HepG2 (cell line): Measurements from ENCODE around the gene PEX14. TPM values are rescaled to one million over a fixed set of nuclear protein-coding genes. Genes with fewer than 3 reads are reported as not detected.
A peak's percentile ranks its signal among the peaks of the same experiment; 100 is the strongest.

ENCODE experiments used
- MTA1 ChIP-seq: sonication (generic); formaldehyde crosslinking; IDR thresholded peaks from 2 replicates; pipeline ENCODE4 v1.4.0; 2020; ENCODE audit warnings: missing genetic modification reagents, mild to moderate bottlenecking, borderline replicate concordance
- ZMYM3 ChIP-seq: sonication (generic); formaldehyde crosslinking; IDR thresholded peaks from 2 replicates; pipeline ENCODE4 v1.5.1; 2020; ENCODE audit warnings: mild to moderate bottlenecking, missing genetic modification reagents
- polyA plus RNA-seq, 8 experiments: library from polyadenylated mRNA; depleted of rRNA in 3 of 8; stranded (reverse) in 7 of 8; unstranded in 1 of 8; fragments of >200 nt; fragmentation: Illumina TruSeq in 4 of 8; extraction: Trizol in 4 of 8; gene quantifications; 2 replicates each; pipeline versions ENCODE4 v1.2.1 to v1.2.3, GENCODE V29; 2011 to 2016; ENCODE audit warnings: low read depth in 4 of 8, missing spikeins in 1 of 8, mixed read lengths in 1 of 8; ENCODE audit not compliant: insufficient read depth in 1 of 8
- total RNA-seq, 5 experiments: library from RNA; depleted of rRNA; stranded (reverse); fragments of >200 nt; fragmentation: Illumina TruSeq; extraction: Trizol; gene quantifications; 2 replicates each; pipeline ENCODE4 v1.2.3, GENCODE V29; 2016; ENCODE audit warnings: low read depth in 1 of 5
- TF ChIP-seq, protein P1 (sequence below): sonication (generic); formaldehyde crosslinking; IDR thresholded peaks from 2 replicates; pipeline ENCODE4 v1.5.0; 2020; ENCODE audit warnings: mild to moderate bottlenecking, missing genetic modification reagents
- TF ChIP-seq, protein P2 (sequence below): sonication (generic); formaldehyde crosslinking; IDR thresholded peaks from 2 replicates; pipeline ENCODE4 v1.4.0; 2020; ENCODE audit warnings: missing genetic modification reagents, mild to moderate bottlenecking, borderline replicate concordance
- TF ChIP-seq, protein P3 (sequence below): sonication (generic); formaldehyde crosslinking; IDR thresholded peaks from 2 replicates; pipeline ENCODE4 v1.4.0; 2020; ENCODE audit warnings: mild to moderate bottlenecking, missing genetic modification reagents

Gene PEX14
- total and polyA plus RNA-seq, 2 of the 13 experiments (the other 11 are each of a cell fraction or from before 2014, with no cell fraction given): 6.5 to 9.9 TPM

DNA sequence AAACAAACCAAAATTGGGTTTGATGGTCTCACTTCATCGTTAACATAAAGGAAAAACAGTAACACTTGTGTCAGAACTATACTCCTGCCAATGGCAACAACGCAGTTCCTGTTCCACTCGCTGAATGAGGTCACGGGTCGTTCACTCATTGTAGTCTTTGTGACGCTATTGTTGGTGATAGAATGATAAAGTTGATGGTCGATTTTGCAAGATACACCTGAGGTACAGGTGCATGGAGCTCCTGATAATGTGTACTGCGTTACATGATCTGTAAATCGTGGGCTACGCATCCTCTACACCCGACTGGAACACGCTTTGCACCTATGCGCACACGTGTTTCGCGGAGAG lies 44.9 kb upstream of the PEX14 start (continued):
- TF ChIP-seq, protein P1, sequence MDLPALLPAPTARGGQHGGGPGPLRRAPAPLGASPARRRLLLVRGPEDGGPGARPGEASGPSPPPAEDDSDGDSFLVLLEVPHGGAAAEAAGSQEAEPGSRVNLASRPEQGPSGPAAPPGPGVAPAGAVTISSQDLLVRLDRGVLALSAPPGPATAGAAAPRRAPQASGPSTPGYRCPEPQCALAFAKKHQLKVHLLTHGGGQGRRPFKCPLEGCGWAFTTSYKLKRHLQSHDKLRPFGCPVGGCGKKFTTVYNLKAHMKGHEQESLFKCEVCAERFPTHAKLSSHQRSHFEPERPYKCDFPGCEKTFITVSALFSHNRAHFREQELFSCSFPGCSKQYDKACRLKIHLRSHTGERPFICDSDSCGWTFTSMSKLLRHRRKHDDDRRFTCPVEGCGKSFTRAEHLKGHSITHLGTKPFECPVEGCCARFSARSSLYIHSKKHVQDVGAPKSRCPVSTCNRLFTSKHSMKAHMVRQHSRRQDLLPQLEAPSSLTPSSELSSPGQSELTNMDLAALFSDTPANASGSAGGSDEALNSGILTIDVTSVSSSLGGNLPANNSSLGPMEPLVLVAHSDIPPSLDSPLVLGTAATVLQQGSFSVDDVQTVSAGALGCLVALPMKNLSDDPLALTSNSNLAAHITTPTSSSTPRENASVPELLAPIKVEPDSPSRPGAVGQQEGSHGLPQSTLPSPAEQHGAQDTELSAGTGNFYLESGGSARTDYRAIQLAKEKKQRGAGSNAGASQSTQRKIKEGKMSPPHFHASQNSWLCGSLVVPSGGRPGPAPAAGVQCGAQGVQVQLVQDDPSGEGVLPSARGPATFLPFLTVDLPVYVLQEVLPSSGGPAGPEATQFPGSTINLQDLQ (CRISPR knock-in tag): peak; percentile 8; the same call in 1 of the 2 replicates
- TF ChIP-seq, protein P2, sequence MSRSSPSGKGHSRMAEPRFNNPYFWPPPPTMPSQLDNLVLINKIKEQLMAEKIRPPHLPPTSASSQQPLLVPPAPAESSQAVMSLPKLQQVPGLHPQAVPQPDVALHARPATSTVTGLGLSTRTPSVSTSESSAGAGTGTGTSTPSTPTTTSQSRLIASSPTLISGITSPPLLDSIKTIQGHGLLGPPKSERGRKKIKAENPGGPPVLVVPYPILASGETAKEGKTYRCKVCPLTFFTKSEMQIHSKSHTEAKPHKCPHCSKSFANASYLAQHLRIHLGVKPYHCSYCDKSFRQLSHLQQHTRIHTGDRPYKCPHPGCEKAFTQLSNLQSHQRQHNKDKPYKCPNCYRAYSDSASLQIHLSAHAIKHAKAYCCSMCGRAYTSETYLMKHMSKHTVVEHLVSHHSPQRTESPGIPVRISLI (CRISPR knock-in tag): no peak
- no peak for TF ChIP-seq MTA1
- TF ChIP-seq, protein P3, sequence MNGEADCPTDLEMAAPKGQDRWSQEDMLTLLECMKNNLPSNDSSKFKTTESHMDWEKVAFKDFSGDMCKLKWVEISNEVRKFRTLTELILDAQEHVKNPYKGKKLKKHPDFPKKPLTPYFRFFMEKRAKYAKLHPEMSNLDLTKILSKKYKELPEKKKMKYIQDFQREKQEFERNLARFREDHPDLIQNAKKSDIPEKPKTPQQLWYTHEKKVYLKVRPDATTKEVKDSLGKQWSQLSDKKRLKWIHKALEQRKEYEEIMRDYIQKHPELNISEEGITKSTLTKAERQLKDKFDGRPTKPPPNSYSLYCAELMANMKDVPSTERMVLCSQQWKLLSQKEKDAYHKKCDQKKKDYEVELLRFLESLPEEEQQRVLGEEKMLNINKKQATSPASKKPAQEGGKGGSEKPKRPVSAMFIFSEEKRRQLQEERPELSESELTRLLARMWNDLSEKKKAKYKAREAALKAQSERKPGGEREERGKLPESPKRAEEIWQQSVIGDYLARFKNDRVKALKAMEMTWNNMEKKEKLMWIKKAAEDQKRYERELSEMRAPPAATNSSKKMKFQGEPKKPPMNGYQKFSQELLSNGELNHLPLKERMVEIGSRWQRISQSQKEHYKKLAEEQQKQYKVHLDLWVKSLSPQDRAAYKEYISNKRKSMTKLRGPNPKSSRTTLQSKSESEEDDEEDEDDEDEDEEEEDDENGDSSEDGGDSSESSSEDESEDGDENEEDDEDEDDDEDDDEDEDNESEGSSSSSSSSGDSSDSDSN (CRISPR knock-in tag): no peak
- TF ChIP-seq ZMYM3 (CRISPR knock-in tag): 0 out of 2 replicates have a peak, but pooled peaks have one; percentile 30
